Ovary (tissue), 9 donors: Measurements from ENCODE around the gene SERHL2. TPM values are rescaled to one million over a fixed set of nuclear protein-coding genes. Genes with fewer than 3 reads are reported as not detected.

Source experiments
- DNase-seq, 5 donors: peaks; one replicate each; pipeline ENCODE4 v3.0.0-alpha.2; 2019 to 2020
- H3K27ac ChIP-seq, 2 donors: fragments of 200-600 bp; one replicate each; pipeline versions ENCODE4 v1.5.1 to v1.8.0; 2019 to 2022
- H3K27me3 ChIP-seq: fragments of 200-600 bp; one replicate; pipeline ENCODE4 v1.8.0; 2022
- H3K36me3 ChIP-seq: fragments of 200-600 bp; sonication (generic); one replicate; pipeline ENCODE4 v1.5.1; 2019
- H3K4me1 ChIP-seq: one replicate; pipeline ENCODE4 v1.8.1; 2013; ENCODE audit warnings: mild to moderate bottlenecking, moderate library complexity; ENCODE audit not compliant: insufficient read depth
- H3K4me3 ChIP-seq: fragments of 200-600 bp; sonication (generic); one replicate; pipeline ENCODE4 v1.5.1; 2017
- H3K9me3 ChIP-seq, 2 donors: fragments of 200-600 bp in 1 of 2; sonication (generic) in 1 of 2; one replicate each; pipeline versions ENCODE4 v1.5.1 to v1.8.1; 2013 to 2019; ENCODE audit warnings: mild to moderate bottlenecking in 1 of 2, moderate library complexity in 1 of 2
- EP300 ChIP-seq: sonication (generic); formaldehyde crosslinking; IDR thresholded peaks from one replicate; pipeline ENCODE4 v1.6.1; 2017; ENCODE audit warnings: antibody characterized with exemption
- POLR2A ChIP-seq: fragments of 450-650 bp; IDR thresholded peaks from one replicate; pipeline ENCODE4 v1.6.1; 2017; ENCODE audit warnings: antibody characterized with exemption, mild to moderate bottlenecking, moderate library complexity
- WGBS, 3 donors: extraction: QIAGEN DNeasy Blood & Tissue Kit in 1 of 3; methylation state at CpG; one replicate each; pipeline versions ENCODE4 v1.1.5 to v1.1.7; 2013 to 2017; 5-methylcytosine and 5-hydroxymethylcytosine counted together
- intact Hi-C, 4 donors: fragments of 100-400 bp; cut with DNase I; formaldehyde crosslinking; loops; one replicate each; pipeline versions ENCODE4 v1.11.0 to v1.15.1; 2022 to 2023
- polyA plus RNA-seq, 2 donors: library from polyadenylated mRNA; stranded (reverse); fragments of 200-250 nt in 1 of 2; fragments of 350-450 nt in 1 of 2; fragmentation: Illumina TruSeq in 1 of 2; extraction: RNeasy Lipid Tissue Mini Kit (QIAGEN cat#74804) in 1 of 2; gene quantifications; one replicate each; pipeline ENCODE4 v1.2.3, GENCODE V29; 2013 to 2014
- total RNA-seq, 7 donors: library from RNA; depleted of rRNA in 2 of 7; stranded (reverse); fragments of >200 nt in 2 of 7; fragmentation: NEBNext Ultra II Directional in 3 of 7; extraction: Animal tissue kit (Norgen Biotek cat#: 25700) in 3 of 7; gene quantifications; one replicate each; pipeline versions ENCODE4 v1.1.0 to v1.2.4, GENCODE V29; 2016 to 2023
- TF ChIP-seq, protein P1 (sequence below), 3 donors: fragments of 450-650 bp in 2 of 3; fragments of 200-600 bp in 1 of 3; IDR thresholded peaks; one replicate each; pipeline versions ENCODE4 v1.5.1 to v1.8.0; 2016 to 2022; ENCODE audit warnings: antibody characterized with exemption in 3 of 3, mild to moderate bottlenecking in 1 of 3
- donor health status: DM: no; HTN: no; CAD: no; lungs with moderate emphysema.
- donor health status: DM: no; HTN: no; CAD: no.
- donor health status: Bipolar disorder and iron deficiency.
- donor health status: DM: yes; HTN: yes; CAD: no.
- donor health status: DM: no; HTN: no; CAD: no.
- donor health status: DM: yes; HTN: yes; CAD: no.

The SERHL2 gene
- total and polyA plus RNA-seq, 9 donors, result 8.1 to 27.8 (median 14.9) TPM

DNA sequence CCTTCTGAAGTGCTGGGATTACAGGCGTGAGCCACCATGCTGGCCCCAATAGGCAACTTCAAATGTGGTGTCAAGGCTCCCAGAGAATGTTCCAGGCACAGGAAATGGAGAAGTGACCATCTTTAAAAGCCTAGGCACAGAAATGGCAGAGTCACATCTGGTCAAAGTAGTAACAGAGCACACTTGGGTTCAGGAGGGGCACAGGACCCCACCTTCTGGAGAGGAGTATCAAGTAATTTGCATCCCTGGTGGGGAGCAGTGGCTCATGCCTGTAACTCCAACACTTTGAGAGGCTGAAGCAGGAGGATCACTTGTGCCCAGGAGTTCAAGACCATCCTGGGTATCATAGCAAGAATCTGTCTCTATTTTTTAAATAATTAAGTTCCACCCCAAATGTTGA is 29.2 kb downstream of the SERHL2 start:
- Histone ChIP-seq H3K4me3 (no peak overlapping the region), H3K9me3 (no peaks in the 10 kb centered on the region), H3K27ac (no peak overlapping the region), H3K27me3 (no peaks in the 10 kb centered on the region), H3K4me1 (no peaks in the 10 kb centered on the region), H3K36me3 (no peaks in the 10 kb centered on the region)
- no peak for DNase-seq
- WGBS, 3 donors, result 88 to 100% (median 93%) methylated on average over 1 of the region's 1 CpG
- intact Hi-C loops, result no loop called here
- TF ChIP-seq POLR2A (no peak), EP300 (no peak)
- TF ChIP-seq, protein P1, sequence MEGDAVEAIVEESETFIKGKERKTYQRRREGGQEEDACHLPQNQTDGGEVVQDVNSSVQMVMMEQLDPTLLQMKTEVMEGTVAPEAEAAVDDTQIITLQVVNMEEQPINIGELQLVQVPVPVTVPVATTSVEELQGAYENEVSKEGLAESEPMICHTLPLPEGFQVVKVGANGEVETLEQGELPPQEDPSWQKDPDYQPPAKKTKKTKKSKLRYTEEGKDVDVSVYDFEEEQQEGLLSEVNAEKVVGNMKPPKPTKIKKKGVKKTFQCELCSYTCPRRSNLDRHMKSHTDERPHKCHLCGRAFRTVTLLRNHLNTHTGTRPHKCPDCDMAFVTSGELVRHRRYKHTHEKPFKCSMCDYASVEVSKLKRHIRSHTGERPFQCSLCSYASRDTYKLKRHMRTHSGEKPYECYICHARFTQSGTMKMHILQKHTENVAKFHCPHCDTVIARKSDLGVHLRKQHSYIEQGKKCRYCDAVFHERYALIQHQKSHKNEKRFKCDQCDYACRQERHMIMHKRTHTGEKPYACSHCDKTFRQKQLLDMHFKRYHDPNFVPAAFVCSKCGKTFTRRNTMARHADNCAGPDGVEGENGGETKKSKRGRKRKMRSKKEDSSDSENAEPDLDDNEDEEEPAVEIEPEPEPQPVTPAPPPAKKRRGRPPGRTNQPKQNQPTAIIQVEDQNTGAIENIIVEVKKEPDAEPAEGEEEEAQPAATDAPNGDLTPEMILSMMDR (IDR thresholded peaks at IDR 0.05), result no peak

DNA sequence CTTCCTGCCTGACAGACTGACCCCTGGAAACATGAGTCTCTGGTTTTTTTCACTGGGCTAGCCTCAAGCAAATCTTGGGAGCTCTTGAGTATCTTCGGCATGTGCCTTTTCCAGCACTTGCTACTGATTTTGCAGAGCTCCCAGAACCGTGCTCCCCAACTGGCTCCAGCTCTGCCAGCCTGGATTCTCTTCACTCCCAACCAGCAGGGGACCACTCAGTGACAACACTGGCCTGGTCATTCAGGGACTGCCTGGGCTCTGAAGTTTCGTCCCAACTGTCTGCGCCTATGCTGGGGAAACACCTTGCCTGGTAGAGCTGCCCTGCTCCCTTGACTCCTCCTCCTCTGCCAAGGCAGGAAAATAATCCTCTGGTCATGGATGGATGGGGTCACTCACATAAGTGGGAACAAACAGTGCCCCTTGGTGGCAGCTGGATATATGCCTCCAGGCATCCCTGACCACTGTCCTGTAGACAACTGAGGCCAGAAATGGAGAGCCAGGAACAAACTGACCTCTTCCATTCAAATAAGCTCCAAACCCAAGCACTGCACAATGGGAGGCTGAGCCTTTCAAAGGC is 30.7 kb downstream of the SERHL2 start:
- Histone ChIP-seq H3K27ac (no peak overlapping the region), H3K4me3 (no peak overlapping the region), H3K36me3 (no peaks in the 10 kb centered on the region), H3K9me3 (no peaks in the 10 kb centered on the region), H3K4me1 (no peaks in the 10 kb centered on the region), H3K27me3 (no peaks in the 10 kb centered on the region)
- DNase-seq, result no peak
- TF ChIP-seq POLR2A (no peak), EP300 (no peak)
- TF ChIP-seq, protein P1 (IDR thresholded peaks at IDR 0.05), result no peak
- WGBS, 3 donors, result 87 to 95% (median 90%) methylated on average over 4 of the region's 4 CpGs
- intact Hi-C loops, result no loop called here

DNA sequence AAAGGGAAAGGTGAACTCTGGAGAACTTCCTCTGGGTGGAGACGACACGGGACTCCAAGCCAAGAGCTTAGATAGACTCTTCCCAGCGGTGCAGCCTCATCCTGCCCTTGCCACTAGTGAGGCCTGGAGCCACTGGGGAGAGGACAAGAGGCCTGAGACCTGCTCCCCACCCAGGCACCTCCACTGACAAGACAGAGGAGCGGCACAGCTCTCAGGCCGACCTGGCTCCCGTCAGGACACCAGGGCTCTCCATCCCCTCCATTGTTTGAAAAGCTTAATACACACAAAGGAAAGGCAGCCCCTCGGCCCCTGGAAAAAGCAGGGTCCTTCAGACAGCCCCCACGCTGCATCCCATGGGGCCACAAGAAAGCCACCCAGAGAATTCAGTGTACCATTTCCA is 31.3 kb downstream of the SERHL2 start:
- TF ChIP-seq POLR2A (no peak), EP300 (no peak)
- TF ChIP-seq, protein P1 (IDR thresholded peaks at IDR 0.05), result no peak
- Histone ChIP-seq H3K27ac (no peak overlapping the region), H3K9me3 (no peaks in the 10 kb centered on the region), H3K36me3 (no peaks in the 10 kb centered on the region), H3K4me1 (no peaks in the 10 kb centered on the region), H3K27me3 (no peaks in the 10 kb centered on the region), H3K4me3 (no peak overlapping the region)
- no peak for DNase-seq
- intact Hi-C loops, result no loop called here
- 70 to 74% (median 72%) methylated on average over 8 of the region's 8 CpGs for WGBS, 3 donors

DNA sequence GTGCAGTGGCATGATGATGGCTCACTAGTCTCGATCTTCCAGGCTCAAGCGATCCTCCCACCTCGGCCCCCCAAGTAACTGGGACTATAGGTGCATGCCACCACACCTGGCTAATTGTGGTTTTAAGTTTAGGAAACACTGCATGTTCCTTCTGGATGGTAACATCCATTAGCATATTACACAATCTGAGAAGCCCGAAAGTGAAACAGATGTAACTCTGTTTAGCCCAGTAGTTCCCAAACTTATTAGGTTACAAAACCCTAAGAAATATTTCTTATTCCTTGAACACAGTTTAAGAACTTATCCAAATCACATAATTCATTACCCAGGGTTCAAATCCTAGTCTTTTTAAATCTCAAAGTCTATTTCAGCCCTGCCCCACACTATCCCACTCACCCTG is 32.6 kb downstream of the SERHL2 start:
- no peak for DNase-seq
- 88 to 89% (median 88%) methylated on average over 4 of the region's 4 CpGs for WGBS, 3 donors
- Histone ChIP-seq H3K4me1 (no peaks in the 10 kb centered on the region), H3K4me3 (no peak overlapping the region), H3K27ac (no peak overlapping the region), H3K27me3 (no peaks in the 10 kb centered on the region), H3K9me3 (no peaks in the 10 kb centered on the region), H3K36me3 (no peaks in the 10 kb centered on the region)
- TF ChIP-seq POLR2A, result no peak
- TF ChIP-seq, protein P1 (IDR thresholded peaks at IDR 0.05), result no peak
- no peak for TF ChIP-seq EP300
- intact Hi-C loops, result no loop called here
